NCI-H2107 treated with DMSO at 0.1 percent for 48 hours (cell line): ENCODE measurements around the gene PLAA.
"Not testable (repeated sequence)": the region's sequence is repeated elsewhere in the genome, so short reads cannot be mapped to it uniquely, and the experiment has no call there.

Source experiments
- DNase-seq: peaks from one replicate; lab custom pipeline; 2025; ENCODE audit not compliant: unreplicated experiment; lab: John Stamatoyannopoulos, UW

Gene PLAA

DNA sequence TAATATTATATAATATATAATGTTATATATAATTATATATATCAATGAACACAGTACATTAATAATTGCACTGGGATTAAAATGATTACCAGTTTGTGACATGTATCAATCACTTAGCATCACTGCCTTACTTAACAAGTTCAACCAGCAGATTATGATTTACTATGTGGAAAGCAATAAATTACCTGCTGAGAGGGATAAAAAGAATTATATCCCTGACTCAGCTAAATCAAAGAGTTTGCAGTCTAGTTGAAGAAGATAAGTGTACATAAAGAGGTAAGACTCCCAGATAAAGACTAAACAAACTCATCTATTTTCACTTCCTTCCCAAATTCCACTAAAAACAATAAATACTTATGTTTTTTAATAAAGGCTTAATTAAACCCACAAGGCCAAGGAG, 11.2 kb downstream of the PLAA start:
- DNase-seq: no peak

DNA sequence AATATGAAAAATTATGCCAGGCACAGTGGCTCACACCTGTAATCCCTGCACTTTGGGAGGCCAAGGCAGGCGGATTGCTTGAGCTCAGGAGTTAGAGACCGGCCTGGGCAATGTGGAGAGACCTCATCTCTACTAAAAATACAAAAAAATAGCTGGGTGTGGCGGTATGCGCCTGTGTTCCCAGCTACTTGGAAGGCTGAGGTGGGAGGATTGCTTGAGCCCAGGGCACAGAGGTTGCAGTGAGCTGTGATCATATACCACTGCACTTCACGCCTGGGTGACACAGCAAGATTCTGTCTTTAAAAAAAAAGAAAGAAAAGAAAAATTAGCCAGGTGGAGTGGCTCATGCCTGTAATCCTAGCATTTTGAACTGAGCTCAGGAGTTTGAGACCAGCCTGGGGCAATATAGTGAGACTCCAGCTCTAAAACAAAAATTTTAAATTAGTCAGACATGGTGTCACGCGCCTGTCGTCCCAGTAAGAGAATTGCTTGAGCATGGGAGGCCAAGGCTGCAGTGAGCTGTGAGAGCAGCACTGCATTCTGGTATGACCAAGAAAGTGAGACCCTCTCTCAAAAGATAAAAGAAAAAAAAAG, 18.0 kb downstream of the PLAA start:
- no peak for DNase-seq

DNA sequence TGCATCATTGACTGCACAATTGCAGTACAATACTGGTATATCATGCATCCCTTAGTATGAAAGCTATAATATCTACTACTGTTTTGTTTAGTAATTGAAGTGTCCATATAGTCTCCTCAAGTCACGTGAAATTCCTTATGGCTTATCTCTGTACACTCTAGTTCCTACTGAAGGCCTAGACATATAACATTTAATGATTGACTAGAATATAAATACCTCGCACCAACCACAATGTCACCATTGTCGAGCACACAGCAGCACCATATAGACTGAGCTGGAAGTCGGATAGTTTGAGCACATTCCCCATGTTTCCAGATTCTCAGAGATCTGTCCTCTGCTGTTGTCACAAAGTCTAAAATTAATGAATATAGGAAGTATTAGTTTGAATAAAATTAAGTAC, 21.4 kb downstream of the PLAA start:
- no peak for DNase-seq

DNA sequence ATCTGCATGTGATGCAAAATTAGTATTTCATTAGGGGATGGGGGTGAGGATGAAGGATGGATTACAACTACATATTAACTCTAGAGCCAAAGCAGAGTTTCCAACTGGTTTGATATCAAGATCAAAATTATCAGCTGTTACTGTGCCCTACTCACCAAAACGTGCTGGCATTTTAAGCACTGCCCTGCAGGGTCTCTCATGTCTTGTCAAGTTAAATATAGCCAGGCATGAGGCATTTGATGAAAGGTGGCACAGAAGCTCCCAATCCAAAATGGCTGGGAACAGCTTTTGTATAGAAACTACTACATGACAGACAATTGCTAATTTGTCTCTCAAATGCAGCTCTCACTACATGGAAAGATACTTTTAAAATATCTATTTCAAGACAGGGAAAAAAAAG, 27.3 kb downstream of the PLAA start:
- DNase-seq: no peak

DNA sequence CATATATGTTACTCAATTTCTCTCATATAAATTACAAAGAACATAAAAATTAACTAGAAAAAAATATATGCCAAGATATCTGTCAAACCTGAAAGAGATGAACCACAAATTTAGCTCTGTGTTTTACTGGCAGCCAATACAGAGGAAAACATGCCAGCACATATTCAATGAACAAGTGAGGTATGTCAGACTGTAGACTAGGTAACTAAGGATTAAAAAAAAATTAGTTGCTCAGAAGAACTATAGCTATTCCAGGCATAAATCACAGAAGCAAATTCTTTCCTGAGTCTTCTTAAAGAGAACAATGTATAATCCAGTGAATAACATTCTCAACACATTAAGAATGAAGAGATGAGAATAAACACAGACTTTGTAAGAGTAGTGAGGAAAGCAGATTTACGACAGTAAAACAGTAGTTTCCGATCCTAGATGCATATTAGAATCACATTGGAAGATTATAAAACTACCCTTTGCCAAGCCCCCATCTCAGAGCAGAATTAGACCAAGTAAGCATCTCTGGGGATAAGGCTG, 33.8 kb downstream of the PLAA start:
- DNase-seq: no peak

DNA sequence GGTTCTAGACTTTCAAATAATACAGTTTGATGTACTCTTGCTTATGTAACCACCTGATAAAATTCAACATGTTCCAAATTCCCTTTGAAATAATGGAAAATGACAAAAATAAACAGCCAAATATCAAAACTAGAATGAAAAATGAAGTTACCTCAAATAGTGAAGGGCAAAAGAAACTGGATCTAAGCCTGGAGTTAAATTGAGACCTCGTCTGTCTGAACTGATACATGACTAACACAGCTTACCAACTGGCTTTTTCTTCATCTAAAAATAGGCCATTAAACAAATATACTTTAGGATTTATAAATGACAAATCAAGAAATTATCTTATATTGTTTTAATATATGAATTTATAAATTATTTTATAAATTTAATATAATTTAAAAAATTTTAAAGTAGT, 42.4 kb downstream of the PLAA start:
- no peak for DNase-seq

DNA sequence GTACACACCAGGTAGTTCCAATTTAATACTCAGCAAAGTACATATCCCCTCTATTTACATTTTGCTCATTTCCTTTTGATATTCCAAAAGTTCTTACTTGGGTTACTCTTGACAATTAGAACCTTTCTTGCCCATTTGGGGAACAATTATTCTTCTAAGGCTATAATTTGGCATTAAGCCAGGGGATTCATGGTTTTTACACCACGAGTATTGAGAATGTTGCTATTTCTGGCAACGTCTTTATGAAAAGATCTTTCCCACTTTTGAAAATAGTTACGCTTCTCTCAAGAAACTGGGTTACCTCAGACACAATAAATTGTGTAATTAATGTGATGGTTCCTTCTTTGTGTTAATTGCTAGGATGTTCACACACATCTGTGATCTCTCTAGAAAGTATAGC, 43.0 kb downstream of the PLAA start:
- DNase-seq: no peak

DNA sequence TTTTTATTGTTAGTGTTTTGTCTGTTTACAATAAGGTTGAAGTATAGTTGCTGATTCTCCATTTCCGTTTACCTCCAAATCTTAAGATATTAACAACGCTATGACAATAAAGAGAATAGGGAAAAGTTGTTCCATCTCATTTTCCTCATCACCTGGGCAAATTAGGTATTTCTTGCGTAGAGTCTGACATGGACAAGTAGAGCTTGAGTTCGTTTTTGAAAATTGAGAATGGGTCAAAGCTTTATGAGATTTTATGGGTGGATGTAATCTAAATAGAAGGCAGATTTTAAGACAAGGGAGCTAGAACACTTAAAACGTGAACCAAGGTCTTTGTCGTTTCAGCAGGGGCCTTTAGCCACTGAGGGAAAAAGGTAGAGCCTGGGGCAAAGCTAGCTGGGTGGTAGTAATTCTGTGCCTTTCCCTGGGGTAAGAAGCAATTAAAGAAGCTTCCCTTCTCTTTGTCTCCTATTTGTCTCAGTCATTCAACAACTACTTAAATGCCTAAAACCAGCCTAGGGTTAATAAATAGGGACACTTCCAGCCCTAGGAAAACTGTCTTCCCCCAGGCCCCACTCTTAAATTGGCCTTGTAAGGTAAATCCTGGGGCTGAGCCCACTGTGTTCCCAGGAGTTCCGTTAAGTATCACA, 53.9 kb downstream of the PLAA start:
- no peak for DNase-seq

DNA sequence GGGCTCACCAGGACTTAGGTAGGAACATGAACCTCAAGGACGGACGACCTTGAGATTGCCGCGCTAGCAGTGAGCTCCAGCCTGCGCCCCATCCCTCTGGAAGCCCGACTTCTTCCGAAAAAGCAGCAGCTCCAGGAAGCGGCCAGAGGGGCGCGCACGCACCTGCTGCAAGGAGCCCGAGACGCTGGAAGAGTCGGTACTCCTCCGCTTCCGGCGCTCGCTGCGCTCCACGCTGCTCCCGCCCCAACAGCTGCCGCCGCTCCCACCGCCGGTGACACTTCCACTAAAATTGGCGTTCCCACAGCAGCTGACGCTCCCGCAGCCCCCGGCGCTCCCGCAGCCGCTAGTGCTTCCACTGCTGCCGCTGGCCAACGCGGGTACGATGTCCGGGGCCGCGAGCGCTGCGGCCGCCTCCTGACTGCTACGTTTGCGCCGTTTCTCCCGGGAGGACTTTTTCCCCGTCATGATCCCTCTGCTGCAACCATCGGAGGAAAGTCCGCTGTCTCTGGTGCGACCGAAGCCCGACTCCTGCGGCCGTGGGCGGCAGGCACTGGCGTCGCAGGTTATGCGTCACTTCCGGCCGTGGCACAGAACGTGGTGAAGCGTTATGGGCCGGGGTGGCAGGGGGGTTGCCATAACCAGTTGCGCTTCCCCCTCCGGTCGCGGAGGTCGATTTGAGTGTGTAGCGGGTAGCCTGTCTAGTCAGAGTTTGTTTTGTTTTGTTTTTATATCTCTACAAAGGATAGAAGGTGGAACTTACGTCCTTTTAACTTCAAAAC, 54.6 kb downstream of the PLAA start, which contains the start of gene CAAP1:
Gene CAAP1, minus strand, starts transcription at position 552 of the 779 bp plus-strand sequence. Its CDS starts 87 bp downstream, at position 465.
- peak; percentile 70 for DNase-seq

DNA sequence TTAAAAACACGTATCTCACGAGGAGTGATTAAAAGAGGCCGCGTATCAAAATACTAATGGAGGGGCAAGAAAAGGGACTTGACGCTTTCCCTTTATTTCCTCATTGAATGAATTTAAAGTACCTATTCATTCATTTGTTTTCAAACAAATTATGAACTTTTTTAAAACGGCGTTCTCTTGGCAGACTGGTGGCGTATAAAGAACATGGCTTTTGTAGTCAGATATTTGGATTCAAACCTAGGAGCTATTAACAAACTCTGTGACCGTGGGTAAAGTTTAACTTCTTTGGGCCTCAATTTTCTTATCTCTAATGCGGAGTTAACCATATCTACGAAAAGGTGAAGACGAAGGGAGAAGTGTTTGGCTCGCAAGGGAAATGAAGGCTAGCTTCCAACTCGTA, 55.3 kb downstream of the PLAA start:
- DNase-seq: no peak

DNA sequence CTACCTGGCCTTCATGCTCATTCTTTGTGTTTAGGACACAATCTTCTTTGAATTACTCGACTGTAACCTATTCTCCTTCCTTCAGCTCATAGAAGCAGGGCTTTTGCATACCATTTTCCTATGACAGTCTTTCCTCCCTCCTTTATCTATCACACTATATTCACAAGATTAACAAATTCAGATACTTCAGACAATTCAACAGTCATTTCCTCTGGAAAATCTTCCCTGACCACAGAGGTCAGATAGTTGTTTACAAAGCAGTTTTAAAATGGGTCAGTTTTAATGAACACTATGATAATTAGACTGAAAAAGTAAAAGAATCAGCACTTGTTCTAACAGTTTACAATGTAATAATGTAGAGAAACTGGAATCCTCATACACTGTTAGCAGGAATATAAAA, 58.8 kb downstream of the PLAA start:
- DNase-seq: no peak

DNA sequence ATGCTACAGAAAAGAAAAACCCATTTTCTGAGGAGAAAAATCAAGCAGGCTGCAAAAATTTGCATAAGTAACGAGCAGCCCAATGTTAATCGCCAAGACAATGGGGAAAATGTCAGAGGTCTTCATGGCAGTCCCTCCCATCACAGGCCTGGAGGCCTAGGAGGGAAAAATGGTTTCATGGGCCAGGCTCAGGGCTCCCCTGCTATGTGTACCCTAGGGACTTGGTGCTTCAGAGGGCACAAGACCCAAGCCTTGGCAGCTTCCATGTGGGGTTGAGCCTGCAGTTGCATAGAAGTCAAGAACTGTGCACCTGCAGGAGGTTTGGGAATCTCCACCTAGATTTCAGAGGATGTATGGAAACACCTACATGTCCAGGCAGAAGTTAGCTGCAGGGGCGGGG, 64.9 kb downstream of the PLAA start:
- DNase-seq: no peak

DNA sequence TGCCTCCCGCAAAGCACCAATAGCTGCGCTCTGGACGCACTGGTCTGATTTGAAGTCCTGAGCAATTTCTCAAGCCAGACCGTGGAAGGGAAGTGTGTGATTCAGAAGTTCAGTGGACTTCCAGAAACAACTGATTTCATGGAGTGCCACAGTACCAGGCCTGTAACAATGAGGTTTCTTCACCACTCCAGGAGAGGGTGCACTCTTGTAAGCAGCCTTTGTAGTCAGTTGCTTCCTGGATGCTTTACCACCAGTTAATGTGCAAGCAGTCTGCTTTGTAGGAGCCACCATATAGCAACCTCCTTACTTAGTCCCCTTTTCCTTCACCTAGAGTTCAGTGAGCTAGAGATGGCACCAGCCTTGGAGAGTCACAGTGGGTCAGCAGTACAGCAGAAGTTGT, 66.8 kb downstream of the PLAA start:
- no peak for DNase-seq

DNA sequence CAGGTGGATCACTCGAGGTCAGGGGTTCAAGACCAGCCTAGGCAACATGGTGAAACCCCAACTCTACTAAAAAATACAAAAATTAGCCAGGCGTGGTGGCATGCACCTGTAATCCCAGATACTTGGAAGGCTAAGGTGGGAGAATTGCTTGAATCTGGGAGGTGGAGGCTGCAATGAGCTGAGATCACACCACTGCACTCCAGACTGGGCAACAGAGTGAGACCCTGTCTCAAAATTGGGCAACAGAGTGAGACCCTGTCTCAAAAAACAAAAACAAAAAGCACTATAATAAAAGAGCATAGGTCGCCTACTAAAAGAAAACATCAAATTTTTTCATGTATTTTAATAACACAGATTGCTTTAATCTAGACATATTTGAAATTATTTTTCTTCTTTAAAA, 71.9 kb downstream of the PLAA start:
- not testable (repeated sequence) for DNase-seq

DNA sequence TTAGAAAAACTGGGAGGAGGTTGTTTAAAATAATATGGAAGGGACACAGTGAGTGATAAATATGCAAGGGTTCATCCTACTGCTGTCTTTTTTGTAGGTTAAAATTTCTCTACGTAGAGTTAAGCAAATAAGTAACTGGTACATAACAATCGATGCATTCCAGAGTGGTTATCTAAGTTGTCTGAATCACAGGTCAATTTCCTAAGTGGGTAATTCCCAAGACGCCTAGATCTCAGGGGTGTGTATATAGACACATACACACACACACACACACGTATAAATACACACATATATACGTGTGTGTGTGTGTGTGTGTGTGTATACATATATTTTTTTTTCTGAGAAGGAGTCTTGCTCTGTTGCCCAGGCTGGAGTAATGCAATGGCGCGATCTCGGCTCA, 76.8 kb downstream of the PLAA start:
- no peak for DNase-seq

DNA sequence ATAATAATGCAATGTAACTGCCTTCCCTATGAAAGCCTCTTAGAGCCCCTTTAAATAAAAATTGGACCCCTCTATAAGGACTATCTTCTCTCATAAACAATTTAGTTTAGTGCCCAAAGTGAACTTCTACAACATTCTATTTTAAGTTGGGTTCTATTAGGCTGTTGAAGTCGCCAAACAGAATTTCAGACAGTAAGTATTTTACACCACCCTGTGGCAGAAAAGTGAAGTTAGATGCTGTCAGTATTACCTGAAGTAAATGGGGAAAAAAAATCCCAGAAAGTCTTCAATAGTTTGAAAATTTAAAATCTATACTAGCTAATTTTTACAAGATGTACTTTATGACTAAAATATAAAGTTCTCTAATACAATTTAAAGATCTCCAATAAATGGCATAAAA, 84.0 kb downstream of the PLAA start:
- DNase-seq: no peak

DNA sequence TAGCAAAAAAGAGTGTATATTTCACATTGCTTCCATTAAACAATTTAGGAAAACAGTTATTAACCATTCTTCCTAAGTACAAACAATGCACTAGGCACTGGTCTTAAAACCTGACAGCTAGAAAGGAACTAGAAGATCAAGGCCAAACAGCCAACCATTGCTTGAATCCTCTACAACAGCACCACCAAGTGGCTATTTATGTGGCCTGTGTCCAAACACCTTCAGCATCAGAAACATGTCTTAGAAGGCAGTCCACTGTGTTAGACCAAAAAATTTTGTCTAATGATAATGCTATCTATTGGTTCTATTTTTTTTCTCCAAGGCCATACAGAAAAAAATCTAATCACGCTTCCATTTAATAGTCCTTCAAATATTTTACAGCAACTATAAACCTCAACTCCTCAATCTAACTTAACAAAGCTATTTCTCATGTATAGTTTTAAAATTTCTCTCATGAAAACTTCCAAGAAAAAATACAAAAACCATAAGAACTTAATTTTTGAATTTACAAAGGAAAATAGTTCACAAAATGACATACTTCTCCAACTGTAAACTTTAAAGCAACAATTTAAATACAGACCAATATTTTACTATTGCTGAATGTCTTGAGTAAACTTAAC, 90.5 kb downstream of the PLAA start:
- peak; percentile 58 for DNase-seq
